B cell (primary cell): ENCODE measurements around the gene TSHZ3. TPM values are rescaled to one million over a fixed set of nuclear protein-coding genes. Genes with fewer than 3 reads are reported as not detected.

Experiments used
- ATAC-seq: fragments of 200-7000 bp; cut with Tn5 transposase; one replicate; pipeline ENCODE4 v1.10.0; 2021; ENCODE audit warnings: low read depth, mild to moderate bottlenecking, moderate number of reproducible peaks, moderate library complexity
- CTCF ChIA-PET: fragments of 350-600 bp; sonication (Branson Sonifier 250); formaldehyde crosslinking; loops from one replicate; lab custom pipeline; 2021; ENCODE audit warnings: antibody characterized with exemption, inconsistent platforms; lab: Charles Lee
- POLR2A ChIA-PET: fragments of 350-600 bp; sonication (Branson Sonifier 250); formaldehyde crosslinking; loops from one replicate; lab custom pipeline; 2021; ENCODE audit warnings: antibody characterized with exemption; lab: Charles Lee
- DNase-seq: peaks from one replicate; pipeline ENCODE4 v3.0.0; 2013
- H2AFZ ChIP-seq: 2 replicates; pipeline ENCODE4 v1.6.1; 2012; ENCODE audit warnings: mild to moderate bottlenecking, low read depth, low read length; ENCODE audit not compliant: insufficient read depth, poor library complexity, severe bottlenecking
- H3K27ac ChIP-seq, 2 donors: 1 replicate in 1 of 2; 2 replicates in 1 of 2; pipeline ENCODE4 v1.5.1; 2012 to 2013; ENCODE audit warnings: low read length in 2 of 2, mild to moderate bottlenecking in 2 of 2, moderate library complexity in 1 of 2
- H3K27me3 ChIP-seq, 4 experiments: fragments of 200-600 bp in 1 of 4; sonication (generic) in 1 of 4; replicated peaks in 1 of 4; 1 replicate in 2 of 4; 2 replicates in 2 of 4; pipeline versions ENCODE4 v1.6.1 to v1.7.0; 2013 to 2016; ENCODE audit warnings: low read length in 3 of 4, mild to moderate bottlenecking in 2 of 4, mixed read lengths in 1 of 4, moderate library complexity in 1 of 4; ENCODE audit not compliant: insufficient read depth in 4 of 4, control insufficient read depth in 3 of 4; ENCODE audit errors: control extremely low read depth in 1 of 4
- H3K36me3 ChIP-seq, 2 experiments: replicated peaks in 1 of 2; 1 replicate in 1 of 2; 2 replicates in 1 of 2; pipeline versions ENCODE4 v1.6.1 to v1.7.1; 2013; ENCODE audit warnings: low read length in 1 of 2; ENCODE audit not compliant: insufficient read depth in 2 of 2, control insufficient read depth in 1 of 2; ENCODE audit errors: control extremely low read depth in 1 of 2, extremely low read depth in 1 of 2
- H3K4me1 ChIP-seq, 2 donors: fragments of 200-600 bp in 1 of 2; sonication (generic) in 1 of 2; 1 replicate in 1 of 2; 2 replicates in 1 of 2; pipeline versions ENCODE4 v1.5.1 to v1.6.1; 2013 to 2017; ENCODE audit warnings: low read length in 2 of 2; ENCODE audit not compliant: control insufficient read depth in 2 of 2, insufficient read depth in 2 of 2
- H3K4me2 ChIP-seq: replicated peaks from 2 replicates; pipeline ENCODE3; 2012; ENCODE audit warnings: mild to moderate bottlenecking, low read depth, low read length; ENCODE audit not compliant: poor library complexity, severe bottlenecking
- H3K4me3 ChIP-seq, 5 experiments: fragments of 200-600 bp in 1 of 5; sonication (generic) in 1 of 5; 1 replicate in 3 of 5; 2 replicates in 2 of 5; pipeline versions ENCODE4 v1.5.1 to v1.7.0; 2011 to 2016; ENCODE audit warnings: low read length in 4 of 5, mild to moderate bottlenecking in 4 of 5, low read depth in 2 of 5, control low read depth in 1 of 5, moderate library complexity in 1 of 5; ENCODE audit not compliant: insufficient read depth in 1 of 5; ENCODE audit errors: control extremely low read depth in 1 of 5, extremely low read depth in 1 of 5
- H3K79me2 ChIP-seq: fragments of 200-600 bp; sonication (generic); one replicate; pipeline ENCODE4 v1.6.0; 2016; ENCODE audit warnings: low read length; ENCODE audit not compliant: control insufficient read depth, insufficient read depth
- H3K9ac ChIP-seq: fragments of 200-600 bp; sonication (generic); 2 replicates; pipeline ENCODE4 v1.6.1; 2017; ENCODE audit warnings: mild to moderate bottlenecking, low read length, moderate library complexity
- H3K9me3 ChIP-seq, 3 donors: one replicate each; pipeline versions ENCODE4 v1.6.1 to v1.7.1; 2013; ENCODE audit warnings: low read length in 2 of 3; ENCODE audit not compliant: control insufficient read depth in 2 of 3, insufficient read depth in 1 of 3; ENCODE audit errors: control extremely low read depth in 1 of 3
- H4K20me1 ChIP-seq: 2 replicates; pipeline ENCODE4 v1.6.0; 2012; ENCODE audit warnings: mild to moderate bottlenecking, low read length; ENCODE audit not compliant: insufficient read depth, control insufficient read depth, poor library complexity, severe bottlenecking
- H3K27ac Mint-ChIP-seq: one replicate; pipeline ENCODE4 v1.8.0; 2021; ENCODE audit warnings: mixed read lengths
- H3K27me3 Mint-ChIP-seq: one replicate; pipeline ENCODE4 v1.8.0; 2021; ENCODE audit warnings: mixed read lengths
- H3K4me1 Mint-ChIP-seq: one replicate; pipeline ENCODE4 v1.8.0; 2021; ENCODE audit warnings: mixed read lengths
- H3K4me3 Mint-ChIP-seq: one replicate; pipeline ENCODE4 v1.8.0; 2021; ENCODE audit warnings: mixed read lengths
- H3K9me3 Mint-ChIP-seq: one replicate; pipeline ENCODE4 v1.8.0; 2022; ENCODE audit warnings: mixed read lengths; ENCODE audit not compliant: insufficient read depth
- CTCF ChIP-seq: fragments of 200-600 bp; IDR thresholded peaks from one replicate; pipeline ENCODE4 v1.8.0; 2022; ENCODE audit warnings: antibody characterized with exemption, mild to moderate bottlenecking
- EZH2 ChIP-seq: IDR thresholded peaks from 2 replicates; pipeline ENCODE4 v1.6.1; 2012; ENCODE audit warnings: borderline replicate concordance, low read depth, mild to moderate bottlenecking, moderate library complexity, low read length; ENCODE audit not compliant: insufficient read depth, poor library complexity, severe bottlenecking
- WGBS: methylation state at CpG from one replicate; pipeline ENCODE4 v1.1.5; 2013; ENCODE audit warnings: missing lambda C conversion rate; ENCODE audit not compliant: insufficient coverage; 5-methylcytosine and 5-hydroxymethylcytosine counted together
- intact Hi-C: fragments of 100-400 bp; cut with micrococcal nuclease; formaldehyde crosslinking; loops from one replicate; pipeline ENCODE4 v1.10.0; 2022
- polyA plus RNA-seq: library from polyadenylated mRNA; depleted of rRNA; stranded (reverse); fragments of >200 nt; gene quantifications from 2 replicates; pipeline ENCODE4 v1.2.3, GENCODE V29; 2012
- total RNA-seq, 2 donors: library from RNA; stranded (reverse); fragments of 120-200 nt in 1 of 2; gene quantifications; 1 replicate in 1 of 2; 2 replicates in 1 of 2; pipeline versions ENCODE4 v1.2.3 to v1.2.4, GENCODE V29; 2013 to 2022

The TSHZ3 gene
- total and polyA plus RNA-seq, 2 donors (not counting 1 experiment from before 2014, with no cell fraction given): 0.03 to 0.34 TPM

DNA sequence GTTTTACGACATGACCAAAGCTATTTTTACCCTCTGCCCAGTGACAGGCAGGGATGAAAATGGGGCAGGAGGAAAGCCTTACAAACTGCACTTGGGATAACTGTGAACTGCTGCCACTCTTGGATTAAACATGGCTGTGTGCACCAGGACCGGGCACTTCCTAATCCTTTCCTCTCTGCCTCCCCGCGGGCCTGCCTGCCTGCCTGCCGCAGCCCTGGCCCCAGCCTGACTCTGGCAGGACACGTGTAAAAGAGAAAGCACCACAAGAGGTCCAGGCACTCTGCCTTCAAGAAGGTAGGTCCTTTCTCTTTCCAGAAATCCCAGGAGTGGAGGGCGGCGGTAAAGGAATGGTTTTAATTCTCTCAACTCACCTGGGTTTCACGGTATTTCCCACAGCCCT, 4.8 kb downstream of the TSHZ3 start:
- Histone ChIP-seq H4K20me1 (no peaks in the 10 kb centered on the region), H3K27me3 (peaks cover 0 to 34% (median 16%) of the 10 kb centered on the region in 4 experiments), H3K9me3 (peaks cover 0 to 8% (median 0%) of the 10 kb centered on the region in 3 donors), H3K4me3 (no peak overlapping the region), H3K79me2 (no peaks in the 10 kb centered on the region), H3K4me1 (peaks cover 5 to 17% of the 10 kb centered on the region in 2 donors), H2AFZ (no peak overlapping the region), H3K36me3 (no peaks in the 10 kb centered on the region), H3K27ac (no peak overlapping the region), H3K9ac (no peak overlapping the region), H3K4me2 (no peak overlapping the region)
- no peaks in the 10 kb centered on the region for H3K9me3 Mint-ChIP-seq
- peaks cover 21% of the 10 kb centered on the region for H3K4me1 Mint-ChIP-seq
- POLR2A ChIA-PET: no interaction called here
- 92% methylated on average over 5 of the region's 9 CpGs for WGBS
- DNase-seq: no peak
- intact Hi-C loops: no loop called here
- CTCF ChIA-PET: no interaction called here
- no peak for ATAC-seq
- H3K27me3 Mint-ChIP-seq: peaks cover 36% of the 10 kb centered on the region
- H3K4me3 Mint-ChIP-seq: no peak overlapping the region
- H3K27ac Mint-ChIP-seq: no peak overlapping the region
- TF ChIP-seq EZH2: no peak
- TF ChIP-seq CTCF: no peak

GRCh38 chr19:31342926-31343325, 6.3 kb downstream of the TSHZ3 start:
- Mint-ChIP-seq H3K4me1 (peaks cover 13% of the 10 kb centered on the region), H3K27me3 (peaks cover 39% of the 10 kb centered on the region), H3K27ac (no peak overlapping the region), H3K9me3 (no peaks in the 10 kb centered on the region), H3K4me3 (no peak overlapping the region)
- H3K4me3 ChIP-seq: no peak overlapping the region
- H3K4me1 ChIP-seq: peaks cover 0 to 10% of the 10 kb centered on the region in 2 donors
- no peak overlapping the region for H3K27ac ChIP-seq
- no peak overlapping the region for H2AFZ ChIP-seq
- no peak for DNase-seq
- intact Hi-C loops: no loop called here
- no peaks in the 10 kb centered on the region for H3K36me3 ChIP-seq
- peaks cover 0 to 12% (median 0%) of the 10 kb centered on the region in 3 donors for H3K9me3 ChIP-seq
- peaks cover 0 to 30% (median 13%) of the 10 kb centered on the region in 4 experiments for H3K27me3 ChIP-seq
- H3K4me2 ChIP-seq: no peak overlapping the region
- no peaks in the 10 kb centered on the region for H3K79me2 ChIP-seq
- CTCF ChIA-PET: no interaction called here
- WGBS: 100% methylated on average over 3 of the region's 5 CpGs
- H4K20me1 ChIP-seq: no peaks in the 10 kb centered on the region
- no peak overlapping the region for H3K9ac ChIP-seq
- TF ChIP-seq CTCF (no peak), EZH2 (no peak)
- no peak for ATAC-seq
- POLR2A ChIA-PET: no interaction called here
